ENCODE measurements around the gene CFHR2. TPM values are rescaled to one million over a fixed set of nuclear protein-coding genes. Genes with fewer than 3 reads are reported as not detected.

The CFHR2 gene
- total RNA-seq, result not detected in 2 replicates

DNA sequence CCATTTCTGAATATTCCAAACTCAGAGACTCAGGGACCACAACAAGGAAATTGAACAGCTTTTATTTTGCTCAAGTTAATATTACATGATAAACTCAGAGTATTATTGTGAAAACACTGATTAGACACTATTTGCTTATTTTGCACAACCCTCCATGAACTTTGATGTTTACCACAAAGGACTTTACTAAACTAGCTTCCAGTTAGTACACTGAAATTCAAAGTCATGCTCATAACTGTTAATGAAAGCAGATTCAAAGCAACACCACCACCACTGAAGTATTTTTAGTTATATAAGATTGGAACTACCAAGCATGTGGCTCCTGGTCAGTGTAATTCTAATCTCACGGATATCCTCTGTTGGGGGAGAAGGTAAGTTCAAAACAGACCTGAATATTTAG, at the start of gene CFHR2:
Gene CFHR2, plus strand, starts transcription at position 171 of the 400 bp plus-strand sequence. Its CDS starts 143 bp downstream, at position 314.

DNA sequence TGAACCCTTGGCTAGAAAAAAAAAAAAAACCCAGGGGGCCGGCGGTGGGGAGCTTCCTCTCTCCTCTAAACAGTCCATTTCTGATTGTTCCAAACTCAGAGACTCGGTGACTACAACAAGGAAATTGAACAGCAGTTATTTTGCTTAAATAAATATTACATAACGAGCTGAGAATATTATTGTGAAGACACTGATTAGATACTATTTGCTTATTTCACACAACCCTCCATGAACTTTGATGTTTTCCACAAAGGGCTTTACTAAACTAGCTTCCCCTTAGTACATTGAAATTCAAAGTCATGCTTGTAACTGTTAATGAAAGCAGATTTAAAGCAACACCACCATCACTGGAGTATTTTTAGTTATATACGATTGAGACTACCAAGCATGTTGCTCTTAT, 33.7 kb downstream of the CFHR2 start, which contains the start of gene CFHR5:
Gene CFHR5, plus strand, starts transcription at position 279 of the 400 bp plus-strand sequence. Its CDS starts 109 bp downstream, at position 388.

Other genes starting within 250 kb of the CFHR2 start
- gene CFHR3, start 168.9 kb upstream of the CFHR2 start, total RNA-seq, result 0.31 TPM in 1 of 2 replicates, not detected in the other
- 0.25 and 0.49 TPM in 2 replicates for gene CFHR1, start 124.0 kb upstream of the CFHR2 start, total RNA-seq
- gene CFHR4, start 55.7 kb upstream of the CFHR2 start, total RNA-seq, result not detected in 2 replicates
- gene CFHR5, start 33.8 kb downstream of the CFHR2 start, total RNA-seq, result not detected in 2 replicates
- not detected in 2 replicates for gene F13B, start 123.5 kb downstream of the CFHR2 start, total RNA-seq
- 2.9 and 3.0 TPM in 2 replicates for gene ASPM, start 202.9 kb downstream of the CFHR2 start, total RNA-seq